Testis (tissue), 2 donors: ENCODE results near the gene ABHD17A.

Experiments used
- POLR2A ChIP-seq: fragments of 450-650 bp; IDR thresholded peaks from one replicate; pipeline ENCODE4 v1.6.1; 2017; ENCODE audit warnings: antibody characterized with exemption, mild to moderate bottlenecking, moderate library complexity
- TF ChIP-seq, protein P1 (sequence below), 3 experiments: fragments of 450-650 bp in 2 of 3; fragments of 200-600 bp in 1 of 3; sonication (generic) in 1 of 3; IDR thresholded peaks; one replicate each; pipeline ENCODE4 v1.5.1; 2016 to 2019; ENCODE audit warnings: antibody characterized with exemption in 3 of 3, mild to moderate bottlenecking in 2 of 3, moderate library complexity in 1 of 3

DNA sequence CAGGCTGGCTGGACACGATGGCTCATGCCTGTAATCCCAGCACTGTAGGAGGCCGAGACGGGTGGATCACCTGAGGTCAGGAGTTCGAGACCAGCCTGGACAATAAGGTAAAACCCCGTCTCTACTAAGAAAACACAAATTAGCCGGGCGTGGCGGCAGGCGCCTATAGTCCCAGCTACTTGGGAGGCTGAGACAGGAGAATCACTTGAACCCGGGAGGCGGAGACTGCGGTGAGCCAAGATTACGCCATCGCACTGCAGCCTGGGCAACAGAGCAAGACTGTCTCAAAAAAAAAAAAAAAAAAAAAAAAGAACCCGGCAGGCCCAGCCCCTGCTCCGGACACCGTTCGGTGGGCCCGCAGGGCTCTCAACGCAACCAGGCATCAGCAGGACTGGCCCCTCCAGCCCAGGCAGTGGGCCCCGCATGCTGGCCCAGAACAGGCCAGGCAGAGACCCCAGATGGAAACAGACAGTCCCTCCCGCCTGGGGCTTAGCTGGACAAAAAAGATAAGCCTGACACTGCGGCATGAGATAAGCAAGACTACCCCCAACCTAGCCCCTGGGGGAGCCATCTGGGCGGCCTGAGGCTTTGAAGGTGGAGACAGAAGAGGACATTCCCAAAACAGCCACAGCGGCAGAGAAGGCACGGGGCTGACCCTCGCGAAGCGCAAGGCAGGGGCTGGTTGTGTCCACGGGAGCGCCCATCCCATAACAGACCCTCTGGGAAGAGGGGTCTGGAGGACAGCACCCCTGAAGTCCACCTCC lies 48.7 kb downstream of the ABHD17A start:
- TF ChIP-seq POLR2A, result no peak
- TF ChIP-seq, protein P1, sequence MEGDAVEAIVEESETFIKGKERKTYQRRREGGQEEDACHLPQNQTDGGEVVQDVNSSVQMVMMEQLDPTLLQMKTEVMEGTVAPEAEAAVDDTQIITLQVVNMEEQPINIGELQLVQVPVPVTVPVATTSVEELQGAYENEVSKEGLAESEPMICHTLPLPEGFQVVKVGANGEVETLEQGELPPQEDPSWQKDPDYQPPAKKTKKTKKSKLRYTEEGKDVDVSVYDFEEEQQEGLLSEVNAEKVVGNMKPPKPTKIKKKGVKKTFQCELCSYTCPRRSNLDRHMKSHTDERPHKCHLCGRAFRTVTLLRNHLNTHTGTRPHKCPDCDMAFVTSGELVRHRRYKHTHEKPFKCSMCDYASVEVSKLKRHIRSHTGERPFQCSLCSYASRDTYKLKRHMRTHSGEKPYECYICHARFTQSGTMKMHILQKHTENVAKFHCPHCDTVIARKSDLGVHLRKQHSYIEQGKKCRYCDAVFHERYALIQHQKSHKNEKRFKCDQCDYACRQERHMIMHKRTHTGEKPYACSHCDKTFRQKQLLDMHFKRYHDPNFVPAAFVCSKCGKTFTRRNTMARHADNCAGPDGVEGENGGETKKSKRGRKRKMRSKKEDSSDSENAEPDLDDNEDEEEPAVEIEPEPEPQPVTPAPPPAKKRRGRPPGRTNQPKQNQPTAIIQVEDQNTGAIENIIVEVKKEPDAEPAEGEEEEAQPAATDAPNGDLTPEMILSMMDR (IDR thresholded peaks at IDR 0.05), result no peak
